ENCODE measurements around the gene AP1S2. TPM values are rescaled to one million over a fixed set of nuclear protein-coding genes. Genes with fewer than 3 reads are reported as not detected.

The AP1S2 gene
- 59.1 to 72.5 TPM (median 68.4 TPM) in 3 replicates for total RNA-seq
- long read RNA-seq, transcript AP1S2-201 (5 exons, 2,237 nt) = major isoform, 159 of 183 reads
- long read RNA-seq, partial matches to known transcripts = 3 of 183 reads
- long read RNA-seq, other reads (novel, unspliced or antisense) = 19 of 183 reads

DNA sequence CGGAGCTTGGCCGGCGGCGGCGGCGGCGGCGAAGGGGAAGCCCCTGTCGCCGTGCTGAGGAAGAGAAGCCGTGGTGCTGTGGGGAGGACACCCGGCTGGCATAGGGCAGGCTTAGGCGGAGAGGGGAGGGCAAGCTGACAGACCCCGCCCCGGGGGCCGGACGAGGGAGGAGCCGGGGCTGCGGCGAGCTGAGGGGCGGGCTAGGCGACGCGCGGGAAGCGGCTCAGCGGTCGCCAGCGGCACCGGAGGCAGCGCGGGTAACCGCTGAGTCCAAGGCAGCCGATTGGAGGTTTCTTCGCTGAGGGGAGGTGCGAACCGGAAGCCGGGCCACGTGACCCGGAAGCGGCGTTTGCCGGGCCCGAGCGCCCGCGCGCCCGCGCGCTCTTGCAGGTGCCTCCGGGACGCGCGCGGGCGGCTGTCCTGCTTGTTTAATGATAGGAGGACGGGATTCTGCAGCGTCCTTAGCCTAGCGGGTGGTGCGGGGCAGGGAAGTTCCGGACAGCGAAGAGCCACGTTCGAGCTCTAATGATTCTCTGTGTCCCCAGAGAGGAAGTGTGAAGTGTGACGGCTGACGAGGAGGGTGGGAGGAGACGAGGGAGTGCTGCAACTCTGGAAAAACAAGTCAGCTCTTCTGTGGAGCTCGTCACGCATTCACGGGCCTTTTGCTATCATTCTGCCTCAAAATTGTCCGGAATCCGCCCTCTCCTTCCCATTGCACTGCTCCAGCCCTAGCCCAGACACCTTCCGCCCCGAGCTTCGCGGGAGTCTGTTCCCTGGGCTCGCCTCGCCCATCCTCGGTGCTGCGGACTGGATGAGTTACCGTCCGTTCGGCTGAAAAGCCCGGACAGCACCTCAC, at the start of gene AP1S2:
Gene AP1S2 (minus strand): TSS at position 102 of the 856 bp plus-strand sequence. CDS start 2,289 bp downstream, outside the sequence.
- H3K36me3 Mint-ChIP-seq (ENCODE audit: low read depth) = peaks cover 2% of the 10 kb centered on the region

DNA sequence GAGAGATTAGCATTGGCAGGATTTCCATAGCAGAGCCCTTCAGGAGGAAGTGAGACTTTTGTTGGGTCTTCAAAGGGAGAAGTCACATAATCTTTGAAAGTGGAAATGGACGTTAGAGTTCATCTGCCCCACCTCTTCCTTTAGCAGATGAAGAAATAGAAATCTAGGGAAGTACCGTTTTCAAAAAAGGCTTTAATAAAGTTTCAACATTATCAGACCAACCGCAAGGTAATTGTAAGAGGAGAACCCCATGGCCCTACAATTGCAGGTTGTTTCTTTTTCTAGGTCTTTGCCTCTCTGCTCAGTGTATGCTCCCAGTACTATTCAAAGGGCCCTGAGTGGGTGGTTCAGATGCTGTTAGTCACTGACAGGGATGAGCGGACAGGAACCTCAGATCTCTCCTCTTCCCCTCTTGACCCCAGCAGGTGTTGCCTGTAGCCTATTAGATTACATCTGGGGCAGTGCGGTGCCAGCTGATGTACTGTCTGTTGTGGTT, 48.6 kb upstream of the AP1S2 start:
- no peaks in the 10 kb centered on the region for H3K4me1 Mint-ChIP-seq (ENCODE audit: low read depth)
- no peaks in the 10 kb centered on the region for H3K36me3 Mint-ChIP-seq (ENCODE audit: low read depth)
- H3K4me3 Mint-ChIP-seq (ENCODE audit: unreplicated experiment) = no peak overlapping the region
- H3K9me3 Mint-ChIP-seq (ENCODE audit: low read depth) = peaks cover 7% of the 10 kb centered on the region
- H3K27ac Mint-ChIP-seq (ENCODE audit: unreplicated experiment) = no peak overlapping the region
- TF ChIP-seq, protein P1, sequence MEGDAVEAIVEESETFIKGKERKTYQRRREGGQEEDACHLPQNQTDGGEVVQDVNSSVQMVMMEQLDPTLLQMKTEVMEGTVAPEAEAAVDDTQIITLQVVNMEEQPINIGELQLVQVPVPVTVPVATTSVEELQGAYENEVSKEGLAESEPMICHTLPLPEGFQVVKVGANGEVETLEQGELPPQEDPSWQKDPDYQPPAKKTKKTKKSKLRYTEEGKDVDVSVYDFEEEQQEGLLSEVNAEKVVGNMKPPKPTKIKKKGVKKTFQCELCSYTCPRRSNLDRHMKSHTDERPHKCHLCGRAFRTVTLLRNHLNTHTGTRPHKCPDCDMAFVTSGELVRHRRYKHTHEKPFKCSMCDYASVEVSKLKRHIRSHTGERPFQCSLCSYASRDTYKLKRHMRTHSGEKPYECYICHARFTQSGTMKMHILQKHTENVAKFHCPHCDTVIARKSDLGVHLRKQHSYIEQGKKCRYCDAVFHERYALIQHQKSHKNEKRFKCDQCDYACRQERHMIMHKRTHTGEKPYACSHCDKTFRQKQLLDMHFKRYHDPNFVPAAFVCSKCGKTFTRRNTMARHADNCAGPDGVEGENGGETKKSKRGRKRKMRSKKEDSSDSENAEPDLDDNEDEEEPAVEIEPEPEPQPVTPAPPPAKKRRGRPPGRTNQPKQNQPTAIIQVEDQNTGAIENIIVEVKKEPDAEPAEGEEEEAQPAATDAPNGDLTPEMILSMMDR (IDR thresholded peaks at IDR 0.05) = no peak
- H3K27me3 Mint-ChIP-seq (ENCODE audit: low read depth) = no peaks in the 10 kb centered on the region
- DNase-seq (ENCODE audit: low spot score) = no peak

More for the DNA sequence above, at the start of gene AP1S2:
- H3K27ac Mint-ChIP-seq (ENCODE audit: unreplicated experiment) = peak within 1 kb of the TSS; percentile 97
- TF ChIP-seq, protein P1 (IDR thresholded peaks at IDR 0.05) = no peak
- peaks cover 23% of the 10 kb centered on the region for H3K4me1 Mint-ChIP-seq (ENCODE audit: low read depth)
- H3K4me3 Mint-ChIP-seq (ENCODE audit: unreplicated experiment) = peak within 1 kb of the TSS; percentile 93
- peaks cover 2% of the 10 kb centered on the region for H3K27me3 Mint-ChIP-seq (ENCODE audit: low read depth)
- DNase-seq (ENCODE audit: low spot score) = peak; percentile 98
- H3K9me3 Mint-ChIP-seq (ENCODE audit: low read depth) = no peaks in the 10 kb centered on the region

DNA sequence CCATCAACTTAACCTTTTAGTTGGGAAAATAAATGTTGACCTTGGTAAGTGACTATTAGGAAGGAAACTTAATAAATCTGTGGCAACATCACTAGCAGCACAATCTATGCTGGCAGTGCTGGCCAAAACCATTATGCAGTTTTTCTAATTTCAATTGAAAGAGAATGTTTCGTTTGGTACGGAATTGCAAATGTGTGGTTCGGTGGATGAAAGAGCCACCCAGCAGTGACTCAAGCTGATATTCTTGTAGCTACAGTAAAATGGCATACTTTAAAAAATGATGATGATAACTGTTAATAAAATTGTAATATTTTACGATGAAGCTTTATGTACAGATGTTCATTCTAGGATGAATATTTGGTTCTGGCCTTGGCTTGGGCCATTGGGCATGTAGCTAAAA, 40.7 kb upstream of the AP1S2 start:
- Mint-ChIP-seq H3K9me3 (ENCODE audit: low read depth) (no peaks in the 10 kb centered on the region), H3K4me1 (ENCODE audit: low read depth) (no peaks in the 10 kb centered on the region), H3K27ac (ENCODE audit: unreplicated experiment) (no peak overlapping the region), H3K4me3 (ENCODE audit: unreplicated experiment) (no peak overlapping the region), H3K27me3 (ENCODE audit: low read depth) (peaks cover 6% of the 10 kb centered on the region), H3K36me3 (ENCODE audit: low read depth) (peaks cover 1% of the 10 kb centered on the region)
- no peak for DNase-seq (ENCODE audit: low spot score)
- TF ChIP-seq, protein P1 (IDR thresholded peaks at IDR 0.05) = no peak

DNA sequence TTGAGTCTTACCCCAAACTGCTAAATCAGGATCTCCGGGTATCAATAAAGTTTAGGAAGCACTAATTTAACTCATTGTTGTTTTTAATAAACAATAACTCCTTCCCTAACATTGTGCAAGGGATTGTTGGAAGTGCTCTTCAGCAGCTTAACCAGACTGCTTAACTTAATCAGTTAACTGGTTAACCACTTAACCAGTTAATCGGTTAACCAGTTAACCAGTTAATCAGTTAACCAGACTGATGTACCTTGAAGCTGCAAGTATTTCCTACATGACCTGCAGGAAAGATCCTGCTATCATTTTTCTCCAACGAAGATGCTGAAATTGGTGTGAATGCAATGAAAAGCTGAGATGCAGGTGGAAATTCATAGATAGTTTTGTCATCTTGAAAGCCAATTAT, 40.1 kb upstream of the AP1S2 start:
- DNase-seq (ENCODE audit: low spot score) = no peak
- Mint-ChIP-seq H3K27ac (ENCODE audit: unreplicated experiment) (no peak overlapping the region), H3K9me3 (ENCODE audit: low read depth) (no peaks in the 10 kb centered on the region), H3K4me3 (ENCODE audit: unreplicated experiment) (no peak overlapping the region), H3K4me1 (ENCODE audit: low read depth) (no peaks in the 10 kb centered on the region), H3K36me3 (ENCODE audit: low read depth) (peaks cover 1% of the 10 kb centered on the region), H3K27me3 (ENCODE audit: low read depth) (peaks cover 6% of the 10 kb centered on the region)
- TF ChIP-seq, protein P1 (IDR thresholded peaks at IDR 0.05) = no peak

DNA sequence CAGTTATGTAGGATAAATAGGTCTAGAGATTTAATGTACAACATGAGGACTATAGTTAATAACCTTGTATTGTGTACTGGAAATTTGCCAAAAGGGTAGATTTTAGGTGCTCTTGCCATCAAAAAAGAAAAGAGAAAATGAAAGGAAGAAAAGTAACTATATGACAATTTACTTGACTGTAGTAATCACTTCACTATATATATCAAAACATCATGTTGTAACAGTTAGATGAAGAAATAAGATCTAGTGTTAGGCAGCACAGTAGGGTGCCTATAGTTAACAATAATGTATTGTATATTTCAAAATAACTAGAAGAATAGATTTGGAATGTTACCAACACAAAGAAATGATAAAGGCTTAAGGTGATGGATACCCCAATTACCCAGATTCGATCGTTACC, 35.9 kb upstream of the AP1S2 start:
- no peak for DNase-seq (ENCODE audit: low spot score)
- Mint-ChIP-seq H3K4me1 (ENCODE audit: low read depth) (no peaks in the 10 kb centered on the region), H3K27me3 (ENCODE audit: low read depth) (peaks cover 6% of the 10 kb centered on the region), H3K9me3 (ENCODE audit: low read depth) (no peaks in the 10 kb centered on the region), H3K36me3 (ENCODE audit: low read depth) (peaks cover 1% of the 10 kb centered on the region), H3K27ac (ENCODE audit: unreplicated experiment) (no peak overlapping the region), H3K4me3 (ENCODE audit: unreplicated experiment) (no peak overlapping the region)
- TF ChIP-seq, protein P1 (IDR thresholded peaks at IDR 0.05) = no peak
